Spinal cord (tissue), 10 donors: ENCODE results near the gene STK39. TPM values are rescaled to one million over a fixed set of nuclear protein-coding genes. Genes with fewer than 3 reads are reported as not detected.

ENCODE experiments used
- DNase-seq, 6 donors: peaks; one replicate each; pipeline versions ENCODE4 v3.0.0 to v3.0.0-alpha.2; 2013 to 2015; ENCODE audit warnings: low spot score in 6 of 6, low read depth in 4 of 6
- H3K27ac ChIP-seq: one replicate; pipeline ENCODE4 v1.5.1; 2013; ENCODE audit warnings: low read depth, low read length, control low read depth
- H3K27me3 ChIP-seq: one replicate; pipeline ENCODE4 v1.6.1; 2013; ENCODE audit warnings: low read length; ENCODE audit not compliant: control insufficient read depth, insufficient read depth
- H3K36me3 ChIP-seq: one replicate; pipeline ENCODE4 v1.6.1; 2013; ENCODE audit warnings: low read length; ENCODE audit not compliant: control insufficient read depth, insufficient read depth
- H3K4me1 ChIP-seq: one replicate; pipeline ENCODE4 v1.6.1; 2013; ENCODE audit warnings: low read length; ENCODE audit not compliant: control insufficient read depth, insufficient read depth
- H3K4me3 ChIP-seq: one replicate; pipeline ENCODE4 v1.5.1; 2013; ENCODE audit warnings: low read depth, low read length, control low read depth
- H3K9me3 ChIP-seq: one replicate; pipeline ENCODE4 v1.6.1; 2013; ENCODE audit warnings: low read length; ENCODE audit not compliant: control insufficient read depth, insufficient read depth
- WGBS: methylation state at CpG from one replicate; pipeline ENCODE4 v1.1.5; 2013; ENCODE audit warnings: missing lambda C conversion rate; ENCODE audit not compliant: insufficient coverage; 5-methylcytosine and 5-hydroxymethylcytosine counted together
- polyA plus RNA-seq, 2 donors: library from polyadenylated mRNA; unstranded; fragments of 120-200 nt; gene quantifications; one replicate each; pipeline ENCODE4 v1.2.1, GENCODE V29; 2013; ENCODE audit not compliant: insufficient read length in 2 of 2
- total RNA-seq, 2 donors: library from RNA; depleted of rRNA in 1 of 2; stranded (reverse); fragments of 120-200 nt in 1 of 2; fragments of >200 nt in 1 of 2; gene quantifications; one replicate each; pipeline versions ENCODE4 v1.2.3 to v1.2.4, GENCODE V29; 2013 to 2014
- donor health status: healthy.

The STK39 gene
- total and polyA plus RNA-seq, 4 donors, result 51.1 to 75.5 (median 57.7) TPM

DNA sequence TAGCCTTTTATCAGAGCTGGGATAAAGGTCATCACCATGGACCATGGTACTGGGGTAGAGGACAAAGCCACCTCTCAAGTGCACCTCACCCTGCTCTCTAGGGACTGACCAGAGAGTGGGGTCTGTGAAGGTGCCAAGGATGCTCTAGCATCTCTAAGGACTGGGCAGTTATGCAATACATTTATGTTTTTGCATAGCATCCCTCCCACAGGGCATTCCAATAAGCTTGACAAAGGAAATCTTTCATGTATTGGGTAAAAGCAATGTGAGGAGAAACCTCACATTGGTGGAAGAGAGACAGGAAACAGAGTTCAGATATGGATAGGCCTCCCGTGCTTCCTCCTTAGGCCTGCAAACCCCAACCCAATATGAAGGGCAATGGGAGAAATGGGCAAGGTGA is 31.6 kb downstream of the STK39 start:
- Histone ChIP-seq H3K27ac (no peak overlapping the region), H3K27me3 (no peaks in the 10 kb centered on the region), H3K9me3 (no peaks in the 10 kb centered on the region), H3K4me3 (no peak overlapping the region), H3K36me3 (no peaks in the 10 kb centered on the region), H3K4me1 (no peaks in the 10 kb centered on the region)
- no peak for DNase-seq
- 83% methylated on average over 1 of the region's 1 CpG for WGBS

DNA sequence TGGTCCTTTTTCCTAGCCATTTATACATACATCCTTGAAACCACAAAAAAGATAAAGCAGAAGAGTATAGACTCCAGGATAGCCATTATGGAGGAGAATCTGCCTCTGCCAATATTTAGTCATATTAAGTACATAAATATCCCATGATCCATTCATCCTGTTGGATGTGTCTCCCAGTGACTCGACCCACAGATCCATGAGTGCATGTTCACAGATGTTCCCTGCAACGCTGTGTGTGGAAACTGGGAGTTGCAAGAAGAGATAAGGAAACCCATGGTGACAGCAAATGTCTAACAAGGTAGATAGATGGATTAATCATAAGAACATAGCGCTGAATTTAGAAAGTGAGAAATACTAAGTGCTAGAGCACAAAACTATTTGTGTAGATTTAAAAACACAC is 34.5 kb downstream of the STK39 start:
- Histone ChIP-seq H3K9me3 (no peaks in the 10 kb centered on the region), H3K27ac (no peak overlapping the region)

DNA sequence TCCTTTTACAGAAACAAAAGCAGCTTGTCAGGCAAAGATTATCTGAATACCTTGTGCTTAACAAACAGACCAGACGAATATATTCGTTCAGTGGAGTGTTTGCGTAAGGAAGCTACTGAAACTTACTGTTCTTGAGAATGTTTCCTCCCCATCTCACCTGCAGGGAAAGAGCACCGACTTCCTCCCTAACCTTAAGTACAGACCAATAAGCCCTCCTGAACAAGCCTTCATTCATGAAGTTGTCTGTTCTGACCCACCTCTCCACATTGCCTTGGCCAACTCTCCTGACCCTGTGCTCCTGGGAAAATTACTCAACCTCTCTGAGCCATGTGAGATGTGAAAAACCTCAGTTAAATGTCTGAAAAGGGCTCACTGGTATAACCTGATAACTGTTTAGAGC is 35.2 kb downstream of the STK39 start:
- no peak for DNase-seq
- Histone ChIP-seq H3K9me3 (no peaks in the 10 kb centered on the region), H3K4me1 (no peaks in the 10 kb centered on the region), H3K4me3 (no peak overlapping the region), H3K36me3 (no peaks in the 10 kb centered on the region), H3K27ac (no peak overlapping the region), H3K27me3 (no peaks in the 10 kb centered on the region)
- 90% methylated on average over 4 of the region's 4 CpGs for WGBS

More for the DNA sequence above, 34.5 kb downstream of the STK39 start:
- H3K36me3 ChIP-seq, result no peaks in the 10 kb centered on the region
- no peak overlapping the region for H3K4me3 ChIP-seq
- H3K27me3 ChIP-seq, result no peaks in the 10 kb centered on the region
- 100% methylated on average over 2 of the region's 3 CpGs for whole genome bisulfite sequencing
- H3K4me1 ChIP-seq, result no peaks in the 10 kb centered on the region
- DNase-seq, result no peak

DNA sequence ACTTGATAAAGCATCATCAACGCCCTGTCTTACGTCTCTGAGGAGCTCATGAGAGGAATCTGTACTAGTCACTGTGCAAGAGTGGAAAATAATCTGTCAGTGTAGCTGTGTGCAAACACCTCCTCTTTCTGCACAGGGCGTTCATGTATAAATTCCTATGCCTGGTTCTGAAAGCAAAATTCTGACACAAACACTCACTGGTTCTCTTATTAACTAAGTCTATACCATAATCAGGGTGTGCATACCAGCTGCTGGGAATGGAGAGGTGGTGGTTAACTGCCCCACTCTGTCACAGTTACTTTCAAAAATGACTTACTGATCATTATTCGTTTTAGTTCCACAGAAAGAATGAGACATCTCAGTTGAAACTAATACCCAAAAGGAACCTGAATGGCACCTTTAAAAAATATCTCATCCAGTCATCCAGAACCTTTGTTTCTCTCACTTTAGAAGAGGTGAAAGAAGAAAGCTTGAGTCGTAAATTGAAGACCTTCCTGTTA is 35.7 kb downstream of the STK39 start:
- no peak overlapping the region for H3K4me3 ChIP-seq
- no peaks in the 10 kb centered on the region for H3K27me3 ChIP-seq
- no peak for DNase-seq
- WGBS, result no CpG with 5 or more reads among the region's 5 CpGs
- H3K9me3 ChIP-seq, result no peaks in the 10 kb centered on the region
- H3K4me1 ChIP-seq, result no peaks in the 10 kb centered on the region
- H3K27ac ChIP-seq, result no peak overlapping the region
- H3K36me3 ChIP-seq, result no peaks in the 10 kb centered on the region

DNA sequence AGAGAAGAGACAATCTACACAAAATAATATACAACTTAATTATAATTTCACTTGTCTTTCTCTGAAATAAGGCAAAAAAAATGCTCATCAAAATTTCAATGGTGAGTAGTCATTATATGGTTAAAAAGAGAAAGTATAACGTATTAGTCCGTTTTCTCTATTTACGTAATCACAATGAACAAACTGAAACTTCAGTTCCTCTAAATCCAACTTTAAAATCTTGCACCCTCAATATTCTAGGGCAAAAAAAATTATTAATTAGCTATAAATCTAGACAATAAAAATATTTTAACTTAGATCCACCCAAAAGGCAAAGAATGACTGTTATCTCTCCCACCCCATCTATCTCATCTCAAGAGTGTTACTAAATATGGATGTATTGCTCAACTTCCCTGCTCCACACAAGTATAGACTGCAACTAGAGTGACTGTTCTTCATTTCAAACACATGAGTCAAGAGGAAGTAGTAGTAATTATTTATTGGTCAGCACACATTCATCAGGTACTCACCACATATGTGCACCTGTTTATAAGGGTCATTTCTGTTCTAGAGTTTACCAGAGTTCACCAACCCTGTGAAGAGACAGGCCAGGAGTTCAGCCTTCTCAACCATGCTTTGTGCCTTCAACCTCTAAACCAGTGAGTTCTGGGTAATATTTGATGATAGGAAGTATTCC is 36.4 kb downstream of the STK39 start:
- no CpG with 5 or more reads among the region's 3 CpGs for whole genome bisulfite sequencing
- no peak for DNase-seq

DNA sequence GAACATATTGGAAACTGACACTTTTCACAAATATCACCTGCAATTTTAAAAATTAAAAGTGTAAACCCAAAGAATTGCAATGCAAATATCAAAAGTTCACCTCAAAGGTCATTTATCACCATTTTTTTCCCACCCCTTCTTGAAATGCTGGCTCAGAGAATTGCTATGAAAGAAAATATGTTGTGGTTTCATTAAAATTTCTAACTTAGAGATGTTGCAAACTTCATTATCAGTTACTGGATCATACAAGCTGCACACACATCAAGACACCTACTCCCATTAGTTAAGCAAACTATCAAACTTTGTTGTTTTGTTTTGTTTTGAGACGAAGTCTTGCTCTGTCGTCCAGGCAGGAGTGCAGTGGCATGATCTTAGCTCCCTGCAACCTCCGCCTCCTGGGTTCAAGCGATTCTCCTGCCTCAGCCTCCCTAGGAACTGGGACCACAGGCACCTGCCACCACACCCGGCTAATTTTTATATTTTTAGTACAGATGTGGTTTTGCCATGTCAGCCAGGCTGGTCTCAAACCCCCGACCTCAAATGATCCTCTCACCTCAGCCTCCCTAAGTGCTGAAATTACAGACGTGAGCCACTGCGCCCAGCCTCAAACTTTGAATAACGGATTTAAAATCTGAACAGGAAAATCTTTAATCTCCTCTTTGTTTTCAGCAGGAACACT is 37.0 kb downstream of the STK39 start:
- no peak for DNase-seq
- H3K4me3 ChIP-seq, result no peak overlapping the region
- no peak overlapping the region for H3K27ac ChIP-seq
- WGBS, result 100% methylated on average over 5 of the region's 9 CpGs
- no peaks in the 10 kb centered on the region for H3K9me3 ChIP-seq
- no peaks in the 10 kb centered on the region for H3K36me3 ChIP-seq
- H3K27me3 ChIP-seq, result no peaks in the 10 kb centered on the region
- no peaks in the 10 kb centered on the region for H3K4me1 ChIP-seq

More for the DNA sequence above, 36.4 kb downstream of the STK39 start:
- Histone ChIP-seq H3K27me3 (no peaks in the 10 kb centered on the region), H3K36me3 (no peaks in the 10 kb centered on the region), H3K27ac (no peak overlapping the region), H3K9me3 (no peaks in the 10 kb centered on the region), H3K4me1 (no peaks in the 10 kb centered on the region), H3K4me3 (no peak overlapping the region)

DNA sequence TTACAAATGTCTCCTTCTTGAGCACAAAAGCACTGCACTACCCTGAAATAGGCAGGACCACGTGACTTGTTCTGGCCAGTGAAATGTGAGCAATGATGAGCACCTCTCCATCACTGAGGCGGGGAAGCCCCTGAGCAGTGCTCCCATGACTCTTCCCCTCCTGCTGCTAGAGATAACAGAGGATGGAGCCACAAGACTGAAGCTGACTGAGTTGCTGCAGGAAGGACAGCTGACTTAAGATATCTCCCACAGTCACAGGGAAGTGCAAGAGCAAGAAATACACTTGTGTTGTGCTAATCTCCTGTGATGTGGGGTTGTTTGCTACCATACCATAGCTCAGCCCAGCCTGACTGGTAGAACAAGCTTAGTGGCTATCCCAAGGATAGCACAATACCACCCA is 38.7 kb downstream of the STK39 start:
- Histone ChIP-seq H3K4me3 (no peak overlapping the region), H3K36me3 (no peaks in the 10 kb centered on the region), H3K4me1 (no peaks in the 10 kb centered on the region), H3K27ac (no peak overlapping the region), H3K9me3 (no peaks in the 10 kb centered on the region), H3K27me3 (no peaks in the 10 kb centered on the region)
- WGBS, result 92% methylated on average over 2 of the region's 2 CpGs
- DNase-seq, result no peak

DNA sequence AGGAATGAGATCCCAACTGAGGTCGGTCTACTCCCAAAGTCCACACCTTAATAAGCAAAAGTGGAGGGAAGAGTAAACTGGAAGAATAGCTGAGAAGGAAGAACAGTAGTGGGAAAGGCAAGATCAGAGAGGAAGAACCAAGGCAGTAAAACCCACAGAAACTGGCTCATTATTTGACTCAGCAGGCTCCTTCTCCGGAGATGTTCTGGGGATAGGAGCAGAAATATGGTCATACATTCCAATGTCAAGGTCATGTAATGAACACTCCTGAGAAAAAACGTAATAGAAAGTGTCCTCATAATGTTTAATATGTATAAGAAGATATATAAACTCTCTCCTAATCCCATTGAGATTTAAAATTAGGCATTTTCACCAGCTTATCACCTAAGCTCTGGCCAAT is 39.5 kb downstream of the STK39 start:
- DNase-seq, result no peak
- Histone ChIP-seq H3K36me3 (no peaks in the 10 kb centered on the region), H3K27ac (no peak overlapping the region), H3K9me3 (no peaks in the 10 kb centered on the region), H3K27me3 (no peaks in the 10 kb centered on the region), H3K4me3 (no peak overlapping the region), H3K4me1 (no peaks in the 10 kb centered on the region)
- no CpG with 5 or more reads among the region's 3 CpGs for WGBS

DNA sequence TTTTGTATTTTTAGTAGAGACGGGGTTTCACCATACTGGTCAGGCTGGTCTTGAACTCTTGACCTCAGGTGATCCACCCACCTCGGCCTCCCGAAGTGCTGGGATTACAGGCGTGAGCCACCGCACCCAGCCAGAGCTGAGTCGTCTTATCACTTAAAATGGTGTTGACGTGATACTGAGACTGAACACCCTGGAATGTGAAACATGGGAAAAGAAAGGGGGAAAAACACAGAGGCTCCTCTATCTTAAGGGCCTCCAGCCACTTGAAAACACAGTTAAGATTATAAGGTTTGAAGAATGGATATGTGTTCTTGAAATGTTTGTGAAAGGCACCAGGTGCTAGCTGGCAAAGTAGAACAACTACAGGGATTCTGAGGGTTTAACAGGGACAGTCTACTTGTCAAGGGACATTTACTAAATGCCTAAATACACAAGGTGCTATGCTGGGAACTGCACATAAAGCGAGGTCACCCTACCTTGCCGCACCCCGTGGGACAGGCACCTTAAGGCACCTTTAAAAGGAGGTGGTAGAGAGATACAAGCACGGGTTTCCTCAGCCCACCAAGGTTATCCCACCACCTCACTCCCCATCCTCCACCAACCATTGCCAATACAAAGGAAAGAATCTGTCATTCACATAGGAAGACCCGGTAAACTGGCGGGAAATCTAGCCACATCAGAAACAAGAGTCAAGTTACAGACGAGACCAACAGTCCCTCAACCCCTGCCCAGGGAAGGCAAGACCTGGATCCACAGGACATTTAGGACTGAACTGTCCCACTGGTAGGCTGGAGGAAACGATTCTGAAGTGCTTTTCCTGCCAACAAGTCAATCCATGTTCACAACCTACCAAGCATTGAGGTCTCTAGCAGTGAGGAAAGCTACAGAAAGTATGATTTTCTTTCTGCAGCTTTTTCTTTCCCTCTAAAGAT is 43.4 kb downstream of the STK39 start:
- Histone ChIP-seq H3K4me3 (no peak overlapping the region), H3K4me1 (peaks cover 9% of the 10 kb centered on the region), H3K36me3 (no peaks in the 10 kb centered on the region), H3K27ac (no peak overlapping the region), H3K27me3 (no peaks in the 10 kb centered on the region), H3K9me3 (no peaks in the 10 kb centered on the region)
- DNase-seq, result no peak
- 77% methylated on average over 9 of the region's 15 CpGs for WGBS
